Measurements from ENCODE around the gene SPC24.

DNA sequence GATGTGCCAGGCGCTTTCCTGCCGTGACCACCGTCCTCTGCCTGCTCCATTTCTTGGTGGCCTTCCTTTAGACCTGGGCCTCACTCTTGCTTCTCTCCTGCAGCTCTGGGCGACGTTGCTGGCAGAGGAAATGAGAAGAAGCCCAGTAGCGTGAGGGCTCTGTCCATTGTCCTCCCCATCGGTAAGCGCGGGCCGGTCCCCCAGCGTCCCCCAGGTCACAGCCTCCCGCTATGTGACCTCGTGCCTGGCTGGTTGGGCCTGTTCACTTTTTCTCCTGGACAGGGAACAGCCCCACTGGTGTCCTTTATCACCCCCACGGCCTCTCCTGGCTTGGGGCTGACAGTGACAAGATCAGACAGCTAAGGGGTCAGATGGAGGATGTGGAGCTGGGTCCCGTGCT lies 27.7 kb downstream of the SPC24 start:
- TF ChIP-seq POLR2A (IDR thresholded peaks at IDR 0.05; ENCODE audit: low read depth, low read length), result no peak
- no peak for TF ChIP-seq MYC (IDR thresholded peaks at IDR 0.05; ENCODE audit: low read depth, low read length)
- no peak for TF ChIP-seq CTCF (IDR thresholded peaks at IDR 0.05; ENCODE audit: extremely low read depth in 1 of 2, insufficient read depth in 1 of 2, low read depth in 1 of 2, low read length in 2 of 2)
- TF ChIP-seq POLR2AphosphoS5 (IDR thresholded peaks at IDR 0.05; ENCODE audit: insufficient read depth, low read depth, low read length), result no peak
- no peak for TF ChIP-seq EZH2 (IDR thresholded peaks at IDR 0.05; ENCODE audit: borderline replicate concordance, low read depth, low read length, severe bottlenecking)

Data from endothelial cell of umbilical vein (primary cell).